GM21723 (cell line): ENCODE measurements around the gene SLC2A13.
"Not testable (repeated sequence)": the region's sequence is repeated elsewhere in the genome, so short reads cannot be mapped to it uniquely, and the experiment has no call there.

Experiments
- ATAC-seq: cut with Tn5 transposase; IDR thresholded peaks from one replicate; pipeline ENCODE4 v1.9.1; 2021; ENCODE audit warnings: mild to moderate bottlenecking, moderate library complexity; ENCODE audit not compliant: unreplicated experiment

The SLC2A13 gene

DNA sequence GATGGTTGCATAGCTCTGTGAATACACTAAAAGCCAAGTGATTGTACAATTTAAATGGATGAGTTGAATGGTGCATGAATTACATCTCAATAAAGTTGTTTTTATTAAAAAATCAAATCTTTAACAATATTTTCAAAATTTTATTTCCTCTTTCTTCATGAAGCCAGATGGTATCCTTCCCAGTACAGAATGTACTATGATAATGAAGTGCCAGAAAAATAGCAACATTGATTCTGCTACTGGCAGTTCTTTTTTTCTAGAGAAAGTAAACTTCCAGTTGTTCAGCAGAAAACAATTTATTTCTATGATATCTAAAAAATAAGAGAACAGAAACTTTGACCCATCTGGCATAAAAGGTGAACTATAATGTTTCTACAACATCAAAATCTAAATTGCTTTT lies 61.5 kb downstream of the SLC2A13 start:
- no peak for ATAC-seq

- ATAC-seq = no peak
These were observed 66.3 kb downstream of the SLC2A13 start for GRCh38 chr12:40039598-40039997.

- no peak for ATAC-seq
These were observed 67.3 kb downstream of the SLC2A13 start for GRCh38 chr12:40038619-40039018.

- ATAC-seq = no peak
These were observed 71.2 kb downstream of the SLC2A13 start for GRCh38 chr12:40034712-40035111.

DNA sequence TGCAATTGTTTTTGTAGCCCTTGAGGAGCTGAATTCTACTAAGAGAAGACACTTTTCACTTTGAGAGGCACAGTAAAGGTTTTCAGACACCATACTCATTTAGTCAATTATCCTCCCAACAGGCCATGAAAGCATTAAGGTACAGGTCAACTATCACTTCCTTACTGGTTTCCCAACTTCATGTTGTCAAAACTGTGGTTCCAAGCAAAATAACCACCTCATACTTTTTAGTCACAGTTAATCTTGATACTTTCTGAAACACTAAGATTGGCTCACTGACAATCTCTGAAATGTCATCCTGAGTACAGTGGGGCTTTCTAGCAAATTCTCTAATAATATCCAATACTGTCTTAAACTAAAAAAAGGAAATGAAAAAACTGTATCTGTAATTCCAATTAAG lies 71.7 kb downstream of the SLC2A13 start:
- ATAC-seq = no peak

GRCh38 chr12:40033242-40033630 lies 72.6 kb downstream of the SLC2A13 start:
- no peak for ATAC-seq

GRCh38 chr12:40032433-40033241 lies 73.2 kb downstream of the SLC2A13 start:
- no peak for ATAC-seq

- ATAC-seq = no peak
These were observed 73.9 kb downstream of the SLC2A13 start for GRCh38 chr12:40031965-40032364.

DNA sequence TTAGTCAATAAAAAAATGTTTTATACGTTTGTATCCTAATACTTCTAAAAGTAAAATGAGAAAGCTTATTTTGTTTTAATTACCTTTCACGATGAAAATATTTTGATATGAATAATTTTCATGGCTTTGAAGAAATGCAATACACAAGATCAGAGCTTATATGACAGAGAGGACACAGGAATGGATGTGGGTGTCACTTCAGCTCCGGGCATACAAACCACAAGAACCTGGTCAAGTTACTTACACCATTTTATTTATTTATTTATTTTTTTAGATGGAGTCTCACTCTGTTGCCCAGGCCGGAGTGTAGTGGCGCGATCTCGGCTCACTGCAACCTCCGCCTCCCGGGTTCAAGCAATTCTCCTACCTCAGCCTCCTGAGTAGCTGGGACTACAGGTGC lies 74.9 kb downstream of the SLC2A13 start:
- ATAC-seq = not testable (repeated sequence)

GRCh38 chr12:40028296-40028695 lies 77.6 kb downstream of the SLC2A13 start:
- no peak for ATAC-seq

DNA sequence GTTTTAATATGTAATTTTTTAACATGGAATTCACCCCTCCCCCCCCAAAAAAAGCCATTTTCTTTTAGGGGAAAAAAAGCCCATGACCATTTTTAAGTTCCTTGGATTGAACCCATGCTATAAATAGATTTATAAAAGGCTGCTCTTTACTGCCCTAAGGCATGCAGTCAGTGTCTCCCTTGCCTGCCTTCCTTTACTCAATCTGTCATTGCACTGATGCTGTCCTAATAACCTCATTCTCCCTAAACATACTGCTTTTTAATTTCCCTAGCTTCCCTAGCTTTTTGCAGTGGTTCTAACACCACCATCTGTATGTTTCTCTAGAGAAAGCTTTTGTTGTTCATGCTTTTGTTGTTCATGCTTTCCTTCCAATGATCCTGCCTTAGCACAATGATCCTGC lies 83.0 kb downstream of the SLC2A13 start:
- ATAC-seq = no peak

GRCh38 chr12:40020261-40020691 lies 85.6 kb downstream of the SLC2A13 start:
- no peak for ATAC-seq

GRCh38 chr12:40017488-40017887 lies 88.4 kb downstream of the SLC2A13 start:
- ATAC-seq = no peak

DNA sequence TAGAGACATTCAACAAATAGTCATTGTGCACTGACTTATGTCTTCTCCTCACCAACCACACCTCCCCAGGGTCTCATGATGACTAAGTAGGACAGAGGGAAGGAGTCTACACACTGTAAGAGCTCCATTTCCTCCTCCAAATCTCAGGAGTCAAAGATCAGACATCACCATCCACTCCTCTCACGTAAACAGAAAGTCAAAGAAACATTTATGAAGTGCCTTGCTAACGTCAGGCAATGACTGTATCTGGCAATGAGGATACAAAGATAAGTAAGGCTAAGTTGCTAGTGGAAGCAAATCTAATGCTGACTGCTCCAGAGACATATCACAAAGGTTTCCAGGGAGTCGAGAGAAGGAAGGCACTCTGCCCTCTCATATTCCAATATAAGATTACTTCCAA lies 88.9 kb downstream of the SLC2A13 start:
- no peak for ATAC-seq

GRCh38 chr12:40015881-40016280 lies 90.0 kb downstream of the SLC2A13 start:
- ATAC-seq = no peak

DNA sequence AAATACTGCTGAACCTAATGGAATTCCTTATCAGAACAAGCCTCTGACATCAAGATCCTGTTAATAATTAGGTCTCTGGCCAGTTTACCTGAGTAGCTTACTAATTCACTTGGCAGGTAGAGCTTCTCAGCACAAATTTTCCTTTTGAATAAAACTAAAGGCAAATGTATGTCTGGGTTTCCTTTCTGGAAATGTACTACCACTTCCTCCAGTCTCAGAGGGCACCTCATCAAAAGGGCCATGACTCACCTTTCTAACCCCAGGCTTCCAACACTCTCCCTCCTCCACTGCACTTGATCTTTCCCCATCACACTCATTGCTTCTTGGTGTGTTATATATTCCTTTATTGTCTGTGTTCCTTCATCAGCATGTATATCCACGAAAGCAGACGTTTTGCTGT lies 90.5 kb downstream of the SLC2A13 start:
- no peak for ATAC-seq

DNA sequence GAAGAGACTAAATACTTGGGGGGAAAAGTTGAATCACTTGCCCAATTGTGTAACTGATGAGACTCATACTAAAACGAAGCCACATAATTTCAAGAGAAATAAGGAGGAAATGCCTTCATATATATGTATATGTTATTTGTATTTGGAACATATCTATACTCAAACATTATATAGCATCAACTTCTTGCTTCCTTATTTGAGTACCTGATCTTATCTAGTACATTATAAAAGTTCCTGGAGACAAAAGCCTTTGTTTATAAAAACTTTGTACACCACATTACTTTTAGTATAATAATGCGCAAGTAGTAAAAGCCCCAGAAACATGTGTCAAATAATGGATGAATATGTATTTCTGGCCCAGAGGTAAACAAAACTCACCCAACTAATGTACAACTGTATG lies 92.0 kb downstream of the SLC2A13 start:
- no peak for ATAC-seq

DNA sequence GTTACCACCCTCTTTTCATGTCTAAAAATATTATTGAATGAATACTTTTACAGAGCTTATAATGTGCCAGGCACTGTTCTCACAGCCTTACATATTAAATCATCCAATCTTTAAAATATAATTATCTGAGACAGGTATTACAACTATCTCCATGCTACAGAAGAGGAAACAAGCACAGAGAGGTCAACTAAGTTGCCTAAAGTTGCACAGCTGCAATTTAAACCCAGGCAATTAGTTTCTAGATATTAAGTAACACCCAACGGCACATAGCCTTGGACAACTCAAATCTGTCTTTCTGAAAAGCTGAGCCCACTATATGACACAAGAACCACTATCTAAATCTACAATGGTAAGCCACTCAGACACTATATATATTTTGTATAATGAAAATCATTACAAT lies 92.6 kb downstream of the SLC2A13 start:
- no peak for ATAC-seq

DNA sequence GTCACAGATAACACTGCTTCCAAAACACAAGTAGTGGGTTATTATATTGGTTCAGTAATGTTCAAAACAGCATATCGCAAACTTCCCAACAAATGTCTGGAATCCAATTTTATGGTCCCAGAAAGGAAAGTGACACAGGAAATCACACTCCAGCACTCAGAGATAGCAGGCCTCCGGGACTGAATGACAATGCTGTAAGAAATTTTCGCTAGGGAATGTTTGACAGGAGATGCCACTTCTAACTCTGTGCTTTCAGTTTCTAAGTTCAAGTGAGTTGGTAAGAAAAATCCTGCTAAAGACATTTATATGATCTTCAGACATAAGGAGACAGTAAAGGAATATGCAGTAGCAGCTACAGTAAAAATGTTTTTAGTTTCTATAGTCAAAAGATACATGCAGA lies 93.2 kb downstream of the SLC2A13 start:
- ATAC-seq = no peak

- ATAC-seq = peak; percentile 26
These were observed 94.1 kb downstream of the SLC2A13 start for GRCh38 chr12:40011775-40012129.

- ATAC-seq = peak; percentile 97
These were observed 94.7 kb downstream of the SLC2A13 start for GRCh38 chr12:40010899-40011774.
